HL-60/S4 (cell line): ENCODE results near the gene PSMD2.

Experiments used
- in situ Hi-C: fragments of 300-500 bp; cut with MboI; formaldehyde crosslinking; loops from 2 replicates; pipeline ENCODE4 v1.14.3; 2022; ENCODE audit warnings: low sequenced_read_pairs

The PSMD2 gene

GRCh38 chr3:184315543-184315867, 16.5 kb downstream of the PSMD2 start:
- in situ Hi-C loops = no loop called here

GRCh38 chr3:184315871-184316661, 17.0 kb downstream of the PSMD2 start:
- in situ Hi-C loops = no loop called here

- in situ Hi-C loops = no loop called here
These were observed 17.8 kb downstream of the PSMD2 start for GRCh38 chr3:184316792-184317191.

GRCh38 chr3:184317201-184317600, 18.2 kb downstream of the PSMD2 start:
- in situ Hi-C loops = no loop called here

- in situ Hi-C loops = no loop called here
These were observed 21.0 kb downstream of the PSMD2 start for GRCh38 chr3:184320104-184320445.

GRCh38 chr3:184321666-184322065, 22.6 kb downstream of the PSMD2 start:
- in situ Hi-C loops = no loop called here

GRCh38 chr3:184322731-184323487, 23.9 kb downstream of the PSMD2 start:
- in situ Hi-C loops = no loop called here

- in situ Hi-C loops = no loop called here
These were observed 24.7 kb downstream of the PSMD2 start for GRCh38 chr3:184323696-184324095.

GRCh38 chr3:184325269-184325668, 26.2 kb downstream of the PSMD2 start:
- in situ Hi-C loops = no loop called here

- in situ Hi-C loops = no loop called here
These were observed 26.8 kb downstream of the PSMD2 start for GRCh38 chr3:184325715-184326369.

GRCh38 chr3:184327171-184327570, 28.1 kb downstream of the PSMD2 start:
- in situ Hi-C loops = no loop called here

GRCh38 chr3:184328516-184328915, 29.5 kb downstream of the PSMD2 start:
- in situ Hi-C loops = no loop called here

- in situ Hi-C loops = no loop called here
These were observed 33.5 kb downstream of the PSMD2 start for GRCh38 chr3:184332370-184333090.

GRCh38 chr3:184333190-184333589, 34.1 kb downstream of the PSMD2 start:
- in situ Hi-C loops = no loop called here

GRCh38 chr3:184333700-184334099, 34.7 kb downstream of the PSMD2 start:
- in situ Hi-C loops = no loop called here

GRCh38 chr3:184334470-184335158, 35.6 kb downstream of the PSMD2 start:
- in situ Hi-C loops = no loop called here

- in situ Hi-C loops = no loop called here
These were observed 36.2 kb downstream of the PSMD2 start for GRCh38 chr3:184335291-184335660.

GRCh38 chr3:184335661-184336546, 36.9 kb downstream of the PSMD2 start:
- in situ Hi-C loops = no loop called here

- in situ Hi-C loops = no loop called here
These were observed 37.7 kb downstream of the PSMD2 start for GRCh38 chr3:184336547-184337398.
